Epithelial cell of esophagus (primary cell): ENCODE results near the gene LPP.

Source experiments
- DNase-seq: peaks from one replicate; pipeline ENCODE4 v3.0.0; 2010; ENCODE audit warnings: low read depth
- H3K4me3 ChIP-seq: 2 replicates; pipeline ENCODE4 v1.5.1; 2011; ENCODE audit warnings: mild to moderate bottlenecking, low read length, control low read depth
- TF ChIP-seq, protein P1 (sequence below): IDR thresholded peaks from 2 replicates; pipeline ENCODE4 v1.5.1; 2011; ENCODE audit warnings: low read depth, mild to moderate bottlenecking, low read length, control low read depth, inconsistent platforms; ENCODE audit not compliant: insufficient read depth; ENCODE audit errors: missing control alignments

The LPP gene

DNA sequence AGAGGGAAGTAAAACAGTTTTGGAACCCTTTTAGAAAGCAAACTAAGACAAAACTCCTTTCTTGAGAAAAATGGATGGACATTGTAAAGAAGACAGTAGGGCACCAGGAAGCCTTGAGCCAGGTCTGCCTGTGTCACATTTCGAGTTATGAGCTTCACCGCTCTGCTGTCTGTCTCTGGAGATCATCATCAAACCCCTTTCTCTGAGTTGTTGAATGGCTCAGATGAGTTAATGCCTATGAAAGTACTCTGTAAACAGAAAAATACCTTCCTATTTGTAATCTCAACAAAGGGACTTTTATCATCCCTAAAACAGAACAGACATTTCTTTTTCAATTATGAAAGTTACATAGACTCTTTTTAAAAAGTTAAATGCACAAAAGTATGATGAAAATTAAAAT, 145.8 kb downstream of the LPP start:
- TF ChIP-seq, protein P1, sequence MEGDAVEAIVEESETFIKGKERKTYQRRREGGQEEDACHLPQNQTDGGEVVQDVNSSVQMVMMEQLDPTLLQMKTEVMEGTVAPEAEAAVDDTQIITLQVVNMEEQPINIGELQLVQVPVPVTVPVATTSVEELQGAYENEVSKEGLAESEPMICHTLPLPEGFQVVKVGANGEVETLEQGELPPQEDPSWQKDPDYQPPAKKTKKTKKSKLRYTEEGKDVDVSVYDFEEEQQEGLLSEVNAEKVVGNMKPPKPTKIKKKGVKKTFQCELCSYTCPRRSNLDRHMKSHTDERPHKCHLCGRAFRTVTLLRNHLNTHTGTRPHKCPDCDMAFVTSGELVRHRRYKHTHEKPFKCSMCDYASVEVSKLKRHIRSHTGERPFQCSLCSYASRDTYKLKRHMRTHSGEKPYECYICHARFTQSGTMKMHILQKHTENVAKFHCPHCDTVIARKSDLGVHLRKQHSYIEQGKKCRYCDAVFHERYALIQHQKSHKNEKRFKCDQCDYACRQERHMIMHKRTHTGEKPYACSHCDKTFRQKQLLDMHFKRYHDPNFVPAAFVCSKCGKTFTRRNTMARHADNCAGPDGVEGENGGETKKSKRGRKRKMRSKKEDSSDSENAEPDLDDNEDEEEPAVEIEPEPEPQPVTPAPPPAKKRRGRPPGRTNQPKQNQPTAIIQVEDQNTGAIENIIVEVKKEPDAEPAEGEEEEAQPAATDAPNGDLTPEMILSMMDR, result no peak
- no peak overlapping the region for H3K4me3 ChIP-seq

DNA sequence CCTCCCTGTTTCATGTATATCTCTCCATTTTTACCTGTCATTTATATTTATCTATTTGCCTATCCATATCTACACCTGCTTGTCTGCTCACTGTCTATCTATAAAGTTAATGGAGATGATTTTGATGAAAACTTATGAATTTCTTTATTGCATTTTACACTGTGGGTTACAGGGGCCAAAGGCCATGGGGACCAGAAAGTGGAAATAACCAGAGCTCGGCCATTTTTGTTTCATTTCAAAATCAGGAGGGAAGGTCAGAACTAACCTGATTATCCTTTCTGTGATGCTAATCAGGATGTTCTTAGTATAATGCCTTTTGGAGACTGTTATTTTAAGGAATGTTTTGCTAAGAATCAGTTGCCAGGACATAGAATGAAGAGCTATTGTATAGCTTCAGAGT, 147.2 kb downstream of the LPP start:
- TF ChIP-seq, protein P1, result no peak
- no peak overlapping the region for H3K4me3 ChIP-seq

More for the DNA sequence above, 145.8 kb downstream of the LPP start:
- DNase-seq, result no peak

DNA sequence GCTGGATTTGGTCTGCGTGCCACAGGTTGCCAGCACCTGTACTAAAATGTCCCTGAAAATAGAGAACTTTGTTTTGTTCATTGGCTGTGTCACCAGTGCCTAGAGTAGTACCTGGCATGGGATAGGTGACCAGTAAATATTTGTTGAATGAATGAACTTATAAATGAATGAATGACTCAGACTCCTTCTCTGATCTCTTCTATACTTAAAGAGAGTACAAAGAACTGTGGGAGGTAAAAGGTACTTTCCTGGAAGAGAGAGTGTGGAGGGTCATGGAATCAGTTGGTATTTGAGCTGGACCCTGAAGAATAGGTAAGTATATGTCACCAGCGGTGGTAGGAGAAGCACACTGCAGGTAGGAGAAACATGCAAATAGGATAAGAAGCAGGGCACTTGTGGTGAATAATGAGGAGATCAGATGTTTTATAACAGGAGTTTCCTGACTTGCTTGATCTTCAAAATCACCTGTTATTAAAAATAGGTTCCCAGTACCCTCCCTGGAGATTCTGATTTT, 149.4 kb downstream of the LPP start:
- DNase-seq, result no peak
- TF ChIP-seq, protein P1, result no peak
- no peak overlapping the region for H3K4me3 ChIP-seq

More for the DNA sequence above, 147.2 kb downstream of the LPP start:
- no peak for DNase-seq

DNA sequence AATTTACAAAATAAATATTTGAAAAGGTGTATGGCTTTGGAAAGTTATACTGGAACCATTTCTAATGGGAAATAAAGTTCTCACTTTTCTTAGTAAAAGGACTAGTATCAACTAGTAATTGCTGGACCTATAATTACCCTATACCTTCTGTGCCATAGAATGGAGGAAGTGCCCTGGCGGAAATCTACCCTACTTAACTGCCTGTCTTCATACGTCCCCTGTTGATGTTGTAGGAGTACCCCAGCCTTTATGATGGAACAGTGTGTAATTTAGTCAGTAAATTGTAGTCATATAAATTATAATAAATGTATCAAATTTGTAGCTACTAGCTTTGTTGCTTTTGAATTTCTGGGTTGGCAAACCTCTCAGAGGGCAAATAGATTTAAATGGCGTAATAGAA, 149.9 kb downstream of the LPP start:
- TF ChIP-seq, protein P1, result no peak
- DNase-seq, result no peak
- no peak overlapping the region for H3K4me3 ChIP-seq

DNA sequence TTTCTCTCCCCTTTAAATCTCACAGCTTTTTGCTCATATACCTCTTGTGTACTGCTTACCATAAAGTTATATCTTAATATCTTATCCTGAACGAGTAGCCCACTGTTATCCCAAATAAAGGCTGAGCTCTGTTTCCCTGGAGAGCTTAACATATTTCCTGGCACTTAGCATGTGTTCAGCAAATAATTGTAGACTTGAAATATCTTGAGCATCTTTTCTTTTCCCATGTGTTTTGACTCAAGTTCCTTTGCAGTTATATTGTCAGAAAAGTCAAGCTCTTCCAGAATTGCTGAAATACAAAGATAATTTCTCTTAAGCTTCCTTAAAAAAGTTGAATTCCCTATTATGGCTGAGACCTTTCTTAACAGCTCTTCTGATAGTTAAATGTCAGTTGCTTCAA, 150.5 kb downstream of the LPP start:
- TF ChIP-seq, protein P1, result no peak
- DNase-seq, result no peak
- H3K4me3 ChIP-seq, result no peak overlapping the region

DNA sequence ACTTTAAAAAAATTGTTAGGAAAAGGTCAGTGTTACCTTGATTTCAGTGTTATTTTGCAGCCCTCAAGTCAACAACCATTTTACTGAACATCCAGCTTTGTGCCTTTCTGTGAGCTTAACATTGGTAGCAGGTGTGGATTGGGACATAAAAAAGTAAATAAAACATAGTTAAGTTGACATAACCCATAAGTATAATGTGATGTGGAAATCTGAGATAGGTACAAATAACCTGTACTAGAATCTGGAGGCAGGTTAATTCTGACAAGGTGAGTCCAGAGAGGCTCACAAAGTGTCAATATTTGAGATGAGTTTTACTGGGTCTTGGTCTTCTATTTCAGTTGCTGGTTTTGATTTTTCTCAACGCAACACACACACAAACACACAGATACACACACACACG, 151.3 kb downstream of the LPP start:
- H3K4me3 ChIP-seq, result no peak overlapping the region
- TF ChIP-seq, protein P1, result no peak
- no peak for DNase-seq

DNA sequence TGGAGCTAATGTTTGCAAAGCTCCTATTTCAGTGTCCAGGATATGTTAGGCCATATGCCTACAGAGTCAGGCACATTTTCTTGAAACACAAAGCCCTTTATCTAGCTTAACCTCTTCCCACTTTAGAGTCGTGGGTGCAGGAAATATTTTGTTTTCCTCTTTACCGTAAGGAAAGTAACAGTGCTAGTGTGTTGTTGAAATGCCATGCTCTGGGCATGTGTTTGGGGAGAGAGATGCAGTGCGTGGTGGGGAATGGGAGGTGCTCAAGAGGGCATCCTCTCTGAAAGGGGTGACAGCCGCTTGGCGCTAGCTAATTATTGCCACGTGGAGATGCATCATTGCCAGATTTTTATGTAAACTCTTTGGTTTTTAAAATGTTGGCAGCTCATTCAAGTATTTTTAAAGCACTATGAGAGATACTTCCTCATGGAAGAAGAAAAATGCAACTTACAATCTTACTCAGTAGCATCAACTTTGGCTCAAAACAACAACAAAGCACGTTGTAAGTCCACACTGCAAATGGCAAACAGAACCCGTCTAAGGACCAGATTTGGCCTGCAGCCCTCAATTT, 152.6 kb downstream of the LPP start:
- TF ChIP-seq, protein P1, result no peak
- no peak overlapping the region for H3K4me3 ChIP-seq
- DNase-seq, result no peak
